GM12873 (cell line): ENCODE results near the gene ZNF618.

Experiments
- TF ChIP-seq, protein P1 (sequence below): IDR thresholded peaks from 2 replicates; pipeline ENCODE4 v1.5.1; 2012; ENCODE audit warnings: low read depth, mild to moderate bottlenecking, moderate library complexity, low read length, control low read depth; ENCODE audit not compliant: insufficient read depth; ENCODE audit errors: missing control alignments

ZNF618 gene

DNA sequence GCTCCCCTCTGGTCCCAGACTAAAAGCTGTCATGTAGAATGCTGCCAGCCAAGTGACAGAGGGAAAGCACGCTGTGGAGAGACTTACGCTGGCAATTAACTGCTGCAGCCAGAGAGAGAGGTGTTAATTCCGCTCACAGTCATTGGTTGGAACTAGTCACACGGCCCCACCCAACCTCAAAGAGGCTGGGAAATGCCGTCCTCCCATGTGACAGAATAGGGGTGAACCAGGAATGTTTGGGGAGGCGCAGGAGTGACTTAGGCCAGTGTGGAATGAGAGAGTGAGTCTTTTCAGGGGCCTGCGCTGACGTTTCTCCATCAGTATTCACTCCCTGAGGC, 114.4 kb downstream of the ZNF618 start:
- TF ChIP-seq, protein P1, sequence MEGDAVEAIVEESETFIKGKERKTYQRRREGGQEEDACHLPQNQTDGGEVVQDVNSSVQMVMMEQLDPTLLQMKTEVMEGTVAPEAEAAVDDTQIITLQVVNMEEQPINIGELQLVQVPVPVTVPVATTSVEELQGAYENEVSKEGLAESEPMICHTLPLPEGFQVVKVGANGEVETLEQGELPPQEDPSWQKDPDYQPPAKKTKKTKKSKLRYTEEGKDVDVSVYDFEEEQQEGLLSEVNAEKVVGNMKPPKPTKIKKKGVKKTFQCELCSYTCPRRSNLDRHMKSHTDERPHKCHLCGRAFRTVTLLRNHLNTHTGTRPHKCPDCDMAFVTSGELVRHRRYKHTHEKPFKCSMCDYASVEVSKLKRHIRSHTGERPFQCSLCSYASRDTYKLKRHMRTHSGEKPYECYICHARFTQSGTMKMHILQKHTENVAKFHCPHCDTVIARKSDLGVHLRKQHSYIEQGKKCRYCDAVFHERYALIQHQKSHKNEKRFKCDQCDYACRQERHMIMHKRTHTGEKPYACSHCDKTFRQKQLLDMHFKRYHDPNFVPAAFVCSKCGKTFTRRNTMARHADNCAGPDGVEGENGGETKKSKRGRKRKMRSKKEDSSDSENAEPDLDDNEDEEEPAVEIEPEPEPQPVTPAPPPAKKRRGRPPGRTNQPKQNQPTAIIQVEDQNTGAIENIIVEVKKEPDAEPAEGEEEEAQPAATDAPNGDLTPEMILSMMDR = no peak

DNA sequence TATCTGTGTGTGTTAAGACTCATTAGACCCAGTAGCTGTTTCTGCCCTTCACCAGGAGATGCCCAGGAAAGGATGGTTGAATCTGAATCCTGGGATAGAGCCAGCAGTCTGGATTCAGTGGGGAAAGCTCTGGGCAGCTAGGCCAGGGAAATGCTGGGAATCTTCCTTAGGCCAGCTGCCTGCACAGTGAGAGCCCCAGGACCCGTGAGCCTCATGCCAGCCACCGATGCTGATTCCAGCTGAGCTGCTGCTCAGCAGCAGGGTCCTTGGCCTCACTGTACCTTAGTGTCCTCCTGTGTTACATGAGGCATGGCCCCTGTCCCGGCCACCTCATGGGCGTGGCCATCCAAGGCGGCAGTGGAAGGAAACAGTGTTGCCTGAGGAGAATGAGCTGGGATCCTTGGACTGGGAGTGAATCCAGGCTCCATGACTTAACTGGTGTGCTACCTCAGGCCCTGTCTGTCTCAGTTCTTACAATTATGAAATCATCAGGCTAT, 114.9 kb downstream of the ZNF618 start:
- TF ChIP-seq, protein P1 = no peak

GRCh38 chr9:113991714-113992113, 115.6 kb downstream of the ZNF618 start:
- TF ChIP-seq, protein P1 = no peak

DNA sequence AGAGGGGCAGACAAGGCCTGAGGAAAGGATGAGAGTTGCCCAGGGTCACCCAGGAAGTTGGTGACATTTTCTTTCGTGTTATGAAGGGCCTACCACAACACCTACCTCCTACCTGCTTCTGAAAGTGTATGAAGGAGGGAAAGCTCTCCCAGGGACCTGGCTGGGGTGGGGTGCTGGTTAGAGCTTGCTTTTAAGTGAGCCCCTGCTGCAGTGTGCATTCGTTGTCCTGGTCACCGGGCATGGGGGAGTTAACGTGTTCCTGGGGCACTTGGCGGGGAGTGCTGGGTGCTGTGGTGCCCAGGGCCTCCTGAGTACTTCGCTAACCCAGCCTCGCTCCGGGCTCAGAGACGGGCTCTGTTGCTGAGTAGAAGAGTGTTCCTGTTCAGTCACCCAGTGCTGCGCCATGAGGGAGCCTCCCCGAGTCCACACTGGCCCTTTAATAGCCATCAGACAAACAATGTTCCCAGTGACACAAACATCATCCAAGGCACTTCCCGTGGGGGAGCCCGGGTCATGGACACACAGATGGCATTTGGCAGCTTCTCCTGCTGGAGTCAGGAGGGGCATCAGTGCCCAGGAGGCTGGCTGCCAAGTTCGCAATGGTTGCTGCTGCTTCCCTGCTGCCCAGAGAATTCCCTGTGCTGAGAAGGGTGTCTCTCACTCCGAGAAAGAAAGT, 116.3 kb downstream of the ZNF618 start:
- TF ChIP-seq, protein P1 = no peak

- TF ChIP-seq, protein P1 = no peak
Observed at GRCh38 chr9:113992994-113993393, 116.9 kb downstream of the ZNF618 start.

DNA sequence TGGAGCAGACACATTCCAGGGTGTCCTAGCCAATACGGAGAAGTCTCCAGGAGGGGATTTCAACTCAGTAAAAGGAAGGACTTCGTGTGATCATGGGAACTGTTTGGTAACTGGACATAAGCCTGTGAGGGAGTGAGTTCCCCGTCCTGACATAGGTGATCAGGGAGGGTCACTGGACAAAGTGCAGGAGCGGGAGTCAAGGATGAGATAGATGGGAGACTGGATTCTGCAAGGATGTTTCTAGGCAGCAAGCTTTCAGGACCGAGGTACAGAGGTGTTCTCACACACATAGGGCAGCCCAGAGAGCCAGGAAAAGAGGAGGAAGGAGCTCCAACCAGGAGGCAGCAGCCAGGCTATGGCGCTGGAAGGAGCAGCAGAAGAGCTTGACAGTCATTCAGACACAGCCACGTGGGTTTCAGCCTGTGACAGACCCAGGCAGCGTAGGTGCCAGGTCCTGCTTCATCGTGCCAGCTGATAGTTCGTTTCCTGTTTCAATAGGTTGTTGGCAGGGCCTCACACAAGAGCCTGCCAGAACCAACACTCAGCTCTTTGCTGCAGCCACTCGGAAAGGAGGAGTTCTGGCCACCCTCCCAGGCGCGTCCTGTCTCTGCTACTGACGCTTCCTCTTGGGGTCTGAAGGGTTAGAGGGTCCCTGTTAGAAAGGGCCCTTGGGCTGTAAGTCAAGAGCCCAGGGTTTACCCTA, 117.9 kb downstream of the ZNF618 start:
- TF ChIP-seq, protein P1 = no peak

DNA sequence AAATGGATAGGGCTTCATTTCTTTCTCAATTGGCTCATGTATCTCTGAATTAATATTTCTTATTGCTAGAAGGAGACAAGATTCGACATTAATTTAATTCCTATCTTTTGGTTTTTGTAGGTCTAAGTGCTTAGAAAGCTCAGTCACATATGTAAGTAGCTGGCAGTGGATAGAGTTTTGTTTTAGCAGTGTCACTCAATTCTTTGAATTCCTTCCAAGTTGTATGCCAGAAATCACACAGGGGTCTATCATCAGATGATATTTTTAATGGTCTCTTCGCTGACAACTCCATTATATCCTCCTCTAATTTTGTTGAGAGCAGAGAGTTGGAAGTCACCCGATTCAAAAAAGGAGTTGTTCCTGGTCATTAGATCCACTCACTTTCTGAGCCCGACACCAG, 119.3 kb downstream of the ZNF618 start:
- TF ChIP-seq, protein P1 = no peak
